GM19467 (cell line): ENCODE measurements around the gene ZBTB39.
"Not testable (repeated sequence)": the region's sequence is repeated elsewhere in the genome, so short reads cannot be mapped to it uniquely, and the experiment has no call there.

Experiments used
- ATAC-seq: cut with Tn5 transposase; IDR thresholded peaks from one replicate; pipeline ENCODE4 v1.9.1; 2021; ENCODE audit warnings: mild to moderate bottlenecking, moderate library complexity; ENCODE audit not compliant: unreplicated experiment

Gene ZBTB39

DNA sequence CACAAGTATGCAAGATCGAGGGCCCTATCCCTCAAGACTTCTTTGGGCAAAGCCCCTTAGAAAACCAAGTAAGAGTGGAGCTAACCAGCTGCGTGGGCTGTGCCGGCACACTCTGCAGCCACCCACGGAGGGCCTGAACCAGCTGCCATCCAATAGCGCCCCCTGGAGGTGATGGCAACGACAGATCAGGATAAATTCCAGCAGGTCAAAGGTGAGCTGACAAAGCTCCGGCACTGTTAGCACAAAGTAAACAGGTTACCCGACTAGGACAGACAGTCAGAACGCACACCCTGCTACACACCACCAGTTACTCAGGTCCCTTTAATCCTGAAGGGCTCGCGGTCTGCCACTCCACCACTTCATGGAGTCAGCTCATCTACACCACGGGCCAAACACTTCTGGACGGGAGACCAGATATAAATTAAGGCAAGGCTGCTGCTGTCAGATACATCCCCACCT lies 4.9 kb downstream of the ZBTB39 start:
- no peak for ATAC-seq

DNA sequence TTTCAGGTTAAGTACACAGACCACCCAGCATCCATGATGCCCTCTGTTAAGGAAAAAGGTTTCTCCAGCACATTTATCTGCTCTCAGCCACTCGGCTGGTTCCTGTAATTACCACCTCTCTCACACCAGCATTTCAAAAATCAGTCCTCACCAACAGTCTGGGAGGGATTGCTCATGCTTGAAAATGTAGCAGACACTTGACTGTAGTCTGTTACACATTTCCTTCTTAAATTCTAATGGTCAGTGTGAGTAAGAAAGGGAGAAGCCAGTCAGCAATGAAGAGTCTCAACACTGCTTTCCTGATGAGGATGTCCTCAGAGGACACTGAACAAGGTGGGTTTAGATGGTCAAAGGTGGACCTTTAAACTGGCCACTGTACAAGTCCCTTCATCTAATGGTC lies 6.0 kb downstream of the ZBTB39 start:
- no peak for ATAC-seq

DNA sequence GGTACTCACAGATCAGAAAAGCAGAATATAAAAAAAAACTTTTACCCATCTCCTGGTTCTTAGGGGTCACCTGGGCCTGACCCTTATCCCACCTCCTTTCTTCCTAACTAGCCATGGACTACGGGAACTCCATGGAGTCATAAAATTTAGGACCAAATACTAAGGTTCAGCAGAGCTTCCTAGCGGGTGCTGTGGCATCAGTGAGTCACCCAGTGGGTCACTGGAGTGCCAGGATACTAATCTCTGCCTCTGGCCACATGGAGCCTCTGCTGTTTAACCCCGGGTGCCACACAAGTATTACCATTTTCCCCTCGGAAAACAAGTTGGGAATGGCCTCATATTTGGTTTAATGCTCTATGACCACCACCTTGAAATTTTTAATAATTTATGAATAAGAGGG lies 6.9 kb downstream of the ZBTB39 start:
- ATAC-seq: no peak

DNA sequence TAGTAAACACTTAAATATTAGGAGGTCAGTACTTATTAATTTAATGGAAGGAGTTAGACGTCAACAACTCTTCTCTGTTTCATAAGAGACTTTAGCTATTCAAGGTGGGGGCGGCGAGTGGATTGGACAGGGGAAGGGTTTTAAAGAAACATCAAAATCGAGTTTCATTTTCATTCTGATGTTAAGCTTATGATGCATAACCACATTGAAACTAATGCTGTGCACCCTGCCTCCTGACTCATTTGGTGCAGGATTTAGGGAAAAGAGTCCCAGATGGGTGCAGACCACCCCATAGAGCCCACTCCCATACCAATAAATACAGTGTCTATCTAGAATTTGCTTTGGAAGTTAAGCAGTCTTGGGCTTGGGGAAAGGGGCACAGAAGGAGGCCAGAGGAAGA lies 7.4 kb downstream of the ZBTB39 start:
- ATAC-seq: peak; percentile 77

DNA sequence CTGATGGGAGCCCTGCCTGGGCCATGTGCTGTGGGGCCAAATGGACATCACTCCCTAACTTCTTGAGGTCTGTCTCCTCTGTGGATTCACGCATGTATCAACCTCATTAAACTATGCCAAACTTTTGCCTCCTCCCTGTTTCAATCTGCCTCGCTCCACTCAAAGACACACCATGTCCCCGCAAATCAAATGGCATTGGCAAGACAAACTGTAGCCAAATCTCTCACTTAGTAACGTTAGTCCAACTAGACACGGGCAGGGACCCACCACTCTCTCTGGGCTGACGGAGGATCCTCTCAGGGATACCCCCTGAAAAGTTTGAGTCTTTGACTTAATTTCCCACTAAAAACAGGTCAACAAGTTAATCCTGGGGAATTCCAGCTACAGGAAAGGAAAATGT lies 8.0 kb downstream of the ZBTB39 start:
- ATAC-seq: no peak

DNA sequence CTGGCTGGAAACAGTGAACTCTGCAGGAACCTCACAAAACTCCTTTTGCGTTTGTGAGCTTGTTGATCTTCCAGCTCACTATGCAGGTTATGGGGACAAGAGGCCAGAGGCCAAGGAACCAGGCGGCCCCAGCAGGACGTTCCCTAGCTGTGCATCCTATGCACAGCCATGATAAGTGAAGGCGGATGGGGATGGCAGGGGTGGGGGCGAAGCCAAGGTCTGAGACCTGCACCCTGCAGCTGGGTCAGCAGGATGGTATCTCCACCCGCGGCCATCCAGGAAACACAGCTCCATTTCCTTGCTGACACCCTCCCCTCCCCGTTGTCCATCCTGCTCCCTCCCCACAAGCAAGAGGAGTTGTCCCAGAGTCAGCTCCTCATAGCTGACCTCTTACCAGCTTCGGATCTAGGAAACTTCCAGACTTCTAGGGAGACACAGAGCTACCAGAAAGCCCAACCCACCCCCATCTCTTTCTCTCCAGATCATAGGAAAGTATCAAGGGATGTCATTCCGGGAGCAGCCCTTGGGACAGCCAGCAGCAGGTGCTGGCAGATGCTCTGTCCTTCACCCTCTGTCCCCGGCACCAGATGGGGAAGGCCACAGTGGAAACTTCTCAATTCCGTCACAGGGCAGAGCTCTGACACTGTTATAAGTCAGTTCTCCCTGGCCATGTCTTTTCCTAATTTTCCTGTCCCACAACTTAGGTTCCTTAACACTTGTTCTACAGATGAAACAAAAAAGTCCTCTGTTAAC lies 9.4 kb downstream of the ZBTB39 start:
- no peak for ATAC-seq

DNA sequence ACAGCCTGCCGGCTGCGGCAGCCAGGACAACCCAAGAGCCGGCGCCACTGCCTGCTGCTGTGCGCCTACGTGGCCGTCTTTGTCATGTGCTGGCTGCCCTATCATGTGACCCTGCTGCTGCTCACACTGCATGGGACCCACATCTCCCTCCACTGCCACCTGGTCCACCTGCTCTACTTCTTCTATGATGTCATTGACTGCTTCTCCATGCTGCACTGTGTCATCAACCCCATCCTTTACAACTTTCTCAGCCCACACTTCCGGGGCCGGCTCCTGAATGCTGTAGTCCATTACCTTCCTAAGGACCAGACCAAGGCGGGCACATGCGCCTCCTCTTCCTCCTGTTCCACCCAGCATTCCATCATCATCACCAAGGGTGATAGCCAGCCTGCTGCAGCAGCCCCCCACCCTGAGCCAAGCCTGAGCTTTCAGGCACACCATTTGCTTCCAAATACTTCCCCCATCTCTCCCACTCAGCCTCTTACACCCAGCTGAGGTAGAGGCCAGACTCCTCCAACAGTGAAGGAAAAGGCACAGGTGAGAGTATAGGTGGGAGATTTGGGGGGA lies 10.3 kb downstream of the ZBTB39 start:
- ATAC-seq: no peak

DNA sequence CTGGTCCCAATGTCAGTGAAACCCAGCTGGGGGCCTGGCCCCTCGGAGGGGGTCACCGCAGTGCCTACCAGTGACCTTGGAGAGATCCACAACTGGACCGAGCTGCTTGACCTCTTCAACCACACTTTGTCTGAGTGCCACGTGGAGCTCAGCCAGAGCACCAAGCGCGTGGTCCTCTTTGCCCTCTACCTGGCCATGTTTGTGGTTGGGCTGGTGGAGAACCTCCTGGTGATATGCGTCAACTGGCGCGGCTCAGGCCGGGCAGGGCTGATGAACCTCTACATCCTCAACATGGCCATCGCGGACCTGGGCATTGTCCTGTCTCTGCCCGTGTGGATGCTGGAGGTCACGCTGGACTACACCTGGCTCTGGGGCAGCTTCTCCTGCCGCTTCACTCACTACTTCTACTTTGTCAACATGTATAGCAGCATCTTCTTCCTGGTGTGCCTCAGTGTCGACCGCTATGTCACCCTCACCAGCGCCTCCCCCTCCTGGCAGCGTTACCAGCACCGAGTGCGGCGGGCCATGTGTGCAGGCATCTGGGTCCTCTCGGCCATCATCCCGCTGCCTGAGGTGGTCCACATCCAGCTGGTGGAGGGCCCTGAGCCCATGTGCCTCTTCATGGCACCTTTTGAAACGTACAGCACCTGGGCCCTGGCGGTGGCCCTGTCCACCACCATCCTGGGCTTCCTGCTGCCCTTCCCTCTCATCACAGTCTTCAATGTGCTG lies 11.0 kb downstream of the ZBTB39 start:
- no peak for ATAC-seq

DNA sequence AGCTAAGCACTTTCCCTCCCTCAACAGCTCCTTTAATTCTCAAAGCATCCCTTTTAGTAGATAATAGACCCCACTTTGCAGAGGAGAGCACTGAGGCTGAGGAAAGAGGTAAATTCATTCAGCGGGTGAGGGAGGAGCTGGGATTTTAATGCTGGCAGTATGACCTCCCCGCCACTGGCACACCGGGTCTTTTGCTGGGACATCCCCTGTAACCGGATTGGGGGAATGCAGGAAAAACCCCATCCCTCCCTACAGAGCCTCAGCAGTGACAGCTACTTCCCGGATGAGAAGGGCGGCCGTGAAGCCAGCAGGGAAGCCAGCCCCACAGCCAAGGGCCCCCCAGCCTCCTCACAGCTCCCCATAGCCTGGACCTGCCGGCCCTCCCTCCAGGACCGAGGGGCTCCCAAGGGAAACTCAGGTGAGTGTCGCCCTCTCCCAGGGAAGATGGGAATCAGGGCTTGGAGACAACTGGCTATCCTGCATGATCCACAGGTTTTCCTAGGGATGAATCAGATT lies 12.1 kb downstream of the ZBTB39 start:
- ATAC-seq: no peak

DNA sequence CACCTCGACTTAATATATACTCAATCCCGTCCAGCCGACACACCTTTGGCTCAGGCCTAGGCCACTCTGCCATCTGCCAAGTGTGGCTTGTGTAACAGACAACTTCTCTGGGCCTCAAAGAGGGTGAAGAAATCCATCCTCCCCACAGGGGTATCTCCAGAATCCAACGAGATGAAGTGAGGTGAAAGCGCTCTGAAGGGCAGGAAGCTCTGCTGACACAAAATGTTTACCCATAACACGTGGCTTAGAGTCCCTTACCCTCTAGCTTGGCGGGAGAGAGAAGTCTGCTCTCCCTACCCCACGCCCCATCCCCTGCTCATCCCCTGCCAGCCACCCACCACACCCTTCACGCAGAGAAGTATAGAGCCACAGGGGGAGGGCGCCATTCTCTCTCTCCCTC lies 13.0 kb downstream of the ZBTB39 start:
- no peak for ATAC-seq

DNA sequence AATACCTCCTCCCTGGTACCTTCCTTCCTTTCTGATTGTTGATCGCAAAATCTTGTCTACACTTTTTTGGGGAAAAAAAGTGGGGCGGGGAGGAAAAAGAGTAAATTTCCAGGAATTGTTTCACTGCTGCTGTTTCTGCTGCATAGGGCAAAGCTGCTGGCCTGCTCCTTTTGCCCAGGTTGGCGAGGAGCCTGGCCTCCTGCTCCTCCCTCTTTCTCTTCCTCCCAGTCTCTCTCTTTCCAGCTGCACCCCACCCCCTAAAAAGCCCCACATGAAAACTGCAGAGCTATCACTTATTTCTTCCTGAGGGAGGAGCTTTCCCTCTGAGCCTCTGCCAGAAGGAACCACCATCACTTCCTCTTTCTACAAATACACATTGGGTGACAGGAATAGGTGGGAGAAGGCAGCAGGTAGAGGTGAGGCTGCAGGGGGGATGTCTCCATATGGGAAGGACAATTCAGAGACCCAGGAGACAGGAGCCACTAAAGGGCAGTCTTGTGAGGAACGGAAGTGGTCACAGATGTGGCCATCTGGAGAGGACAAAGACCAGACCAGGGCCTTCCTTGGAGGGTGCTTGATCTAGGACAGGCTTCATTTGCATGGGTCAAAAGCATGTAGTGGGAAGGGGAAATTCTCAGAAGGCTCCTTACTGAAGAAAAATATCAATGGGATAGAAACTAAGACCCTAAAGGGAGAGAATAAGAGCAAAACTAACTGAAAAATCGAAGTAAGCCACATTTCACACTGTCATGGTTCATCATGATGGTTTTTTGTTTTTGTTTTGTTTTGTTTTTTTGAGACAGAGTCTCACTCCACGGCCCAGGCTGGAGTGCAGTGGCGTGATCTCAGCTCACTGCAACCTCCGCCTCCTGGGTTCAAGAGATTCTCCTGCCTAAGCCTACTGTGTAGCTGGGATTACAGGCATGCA lies 14.8 kb downstream of the ZBTB39 start:
- ATAC-seq: no peak

DNA sequence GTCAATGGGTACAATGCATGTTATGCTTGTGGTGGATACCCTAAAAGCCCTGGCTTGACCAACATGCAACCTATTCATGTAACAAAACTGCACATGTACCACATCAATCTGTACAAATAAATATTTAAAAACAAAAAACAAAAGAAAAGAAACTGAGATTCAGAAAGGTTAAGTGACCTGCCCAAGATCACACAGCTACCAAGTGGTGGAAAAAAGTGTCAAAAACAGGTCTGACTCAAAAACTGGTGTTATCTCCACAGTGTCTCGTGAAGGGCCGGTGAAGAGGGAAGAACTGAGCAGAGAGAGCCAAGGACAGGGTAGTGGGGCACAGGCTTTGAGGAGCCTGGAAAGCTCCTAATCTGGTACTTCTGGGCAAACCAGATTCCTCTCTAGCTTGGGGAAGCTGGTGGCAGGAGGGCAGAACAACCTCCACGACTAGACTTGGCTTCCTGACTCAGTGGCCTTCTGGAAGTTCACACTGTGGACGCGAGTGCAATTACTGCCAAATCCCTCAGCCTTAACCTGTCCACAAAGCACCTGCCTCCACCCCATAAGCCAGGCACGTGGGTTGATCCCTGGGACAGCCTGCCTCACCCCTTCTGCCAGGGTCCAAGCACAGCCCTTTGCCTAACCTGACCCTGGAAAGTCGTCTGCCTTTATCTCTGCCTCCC lies 15.6 kb downstream of the ZBTB39 start:
- no peak for ATAC-seq

DNA sequence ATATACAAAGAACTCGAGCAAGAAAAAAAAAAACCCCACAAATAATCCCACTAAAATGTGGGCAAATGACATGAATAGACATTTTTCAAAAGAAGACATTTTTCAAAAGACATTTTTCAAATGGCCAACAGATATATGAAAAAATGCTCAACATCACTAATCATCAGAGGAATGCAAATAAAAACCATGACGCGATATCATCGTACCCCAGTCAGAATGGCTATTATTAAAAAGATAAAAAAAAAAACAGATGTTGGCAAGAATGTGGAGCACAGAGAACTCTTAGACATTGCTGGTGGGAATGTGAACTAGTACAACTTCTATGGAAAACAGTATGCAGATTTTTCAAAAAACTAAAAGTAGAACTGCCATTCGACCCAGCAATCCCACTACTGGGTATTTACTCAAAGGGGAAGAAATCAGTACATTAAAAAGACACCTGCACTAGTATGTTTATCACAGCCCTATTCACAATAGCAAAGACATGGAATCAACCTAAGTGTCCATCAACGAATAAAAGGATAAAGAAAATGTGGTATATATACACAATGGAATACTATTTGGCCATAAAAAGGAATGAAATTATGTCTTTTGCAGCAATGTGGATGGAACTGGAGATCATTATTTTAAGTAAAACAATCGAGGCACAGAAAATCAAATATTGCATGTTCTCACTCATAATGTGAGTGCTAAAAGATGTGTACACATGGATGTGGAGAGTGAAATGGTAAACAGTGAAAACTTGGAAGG lies 16.3 kb downstream of the ZBTB39 start:
- ATAC-seq: no peak

DNA sequence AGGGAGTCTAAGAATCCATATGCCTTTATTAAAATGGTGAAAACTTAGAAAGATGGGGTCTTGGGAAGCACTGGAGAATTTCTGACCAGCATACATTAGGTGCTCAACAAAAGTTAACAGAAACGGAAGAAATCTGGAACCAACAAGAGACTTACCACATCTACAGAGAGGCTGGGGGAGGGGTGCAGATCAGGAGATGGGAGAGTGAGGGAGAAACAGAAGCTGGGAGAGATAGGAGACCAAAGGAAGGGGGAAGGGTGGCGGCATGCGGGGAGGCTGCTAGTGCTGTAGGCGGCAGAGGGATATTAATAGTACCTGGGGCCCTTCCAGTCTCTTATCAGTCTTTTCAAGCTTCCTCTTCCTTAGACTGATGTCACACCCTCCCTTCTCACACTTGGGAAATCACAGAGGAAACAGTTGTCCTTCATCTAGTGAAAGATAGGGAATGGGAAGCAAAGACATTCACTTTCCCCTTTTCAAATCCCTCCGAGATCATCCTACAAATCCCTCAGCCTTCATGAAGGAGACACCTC lies 18.1 kb downstream of the ZBTB39 start:
- ATAC-seq: no peak

DNA sequence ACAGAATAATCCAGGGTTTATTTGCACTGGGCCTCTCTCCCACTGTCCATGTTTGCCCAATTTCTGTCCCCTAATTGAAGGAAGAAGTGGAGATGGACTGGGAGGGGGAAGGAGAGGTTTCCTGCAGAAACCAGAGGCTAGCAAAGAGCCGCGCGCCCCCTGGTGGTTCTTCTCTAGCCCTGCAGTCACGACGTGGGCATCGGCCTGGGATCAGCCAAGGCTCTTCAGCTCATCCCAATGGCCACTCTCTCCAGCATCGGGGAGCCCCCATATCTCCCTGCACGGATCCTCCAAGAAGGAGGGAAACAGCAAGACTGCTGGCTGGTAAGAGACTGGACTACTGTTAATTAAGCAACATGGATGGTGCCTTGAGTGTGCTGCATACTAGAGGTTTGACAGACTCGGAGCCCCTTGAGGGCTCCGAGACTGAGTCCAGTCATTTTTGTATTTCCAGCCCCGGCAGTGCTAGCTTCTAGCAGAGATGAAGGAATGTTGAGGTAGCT lies 18.7 kb downstream of the ZBTB39 start:
- no peak for ATAC-seq

DNA sequence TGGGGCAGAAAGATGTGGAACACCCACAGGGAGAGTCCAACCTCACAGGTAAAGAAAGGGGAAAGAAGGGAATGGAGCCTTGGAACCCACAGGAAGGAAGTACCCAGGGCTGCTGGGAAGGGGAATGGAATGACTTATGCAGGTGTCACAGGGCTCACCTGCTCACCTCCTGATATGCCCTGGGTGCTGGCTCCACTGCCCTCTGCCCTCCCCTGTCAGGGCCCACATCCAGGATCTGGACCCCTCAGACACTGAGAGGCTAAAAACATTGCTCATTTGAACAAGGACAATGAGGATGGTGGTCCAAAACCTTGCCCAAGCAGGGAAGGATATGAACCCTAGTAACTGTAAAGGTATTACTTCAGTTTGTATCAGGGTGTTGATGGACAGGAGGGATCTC lies 19.3 kb downstream of the ZBTB39 start:
- no peak for ATAC-seq

DNA sequence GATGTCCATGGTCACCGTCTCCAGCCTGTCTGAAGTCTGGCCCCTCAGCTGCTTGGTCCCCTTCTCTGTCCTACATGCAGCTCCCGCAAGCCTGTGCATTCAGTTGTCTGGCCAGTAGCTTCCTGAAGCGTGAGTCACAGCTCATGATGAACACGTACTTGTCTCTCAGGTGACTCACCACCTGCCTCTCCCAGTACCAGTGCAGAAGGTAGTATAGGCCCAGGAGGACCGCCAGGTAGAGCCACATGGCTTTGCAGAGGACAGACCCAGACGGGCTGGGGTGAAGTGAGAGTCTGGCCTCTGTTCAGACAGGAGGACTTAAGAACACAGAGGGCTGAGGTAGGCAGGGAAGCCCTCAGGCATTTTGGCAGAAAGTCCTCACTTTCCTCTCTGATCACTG lies 20.6 kb downstream of the ZBTB39 start:
- not testable (repeated sequence) for ATAC-seq

DNA sequence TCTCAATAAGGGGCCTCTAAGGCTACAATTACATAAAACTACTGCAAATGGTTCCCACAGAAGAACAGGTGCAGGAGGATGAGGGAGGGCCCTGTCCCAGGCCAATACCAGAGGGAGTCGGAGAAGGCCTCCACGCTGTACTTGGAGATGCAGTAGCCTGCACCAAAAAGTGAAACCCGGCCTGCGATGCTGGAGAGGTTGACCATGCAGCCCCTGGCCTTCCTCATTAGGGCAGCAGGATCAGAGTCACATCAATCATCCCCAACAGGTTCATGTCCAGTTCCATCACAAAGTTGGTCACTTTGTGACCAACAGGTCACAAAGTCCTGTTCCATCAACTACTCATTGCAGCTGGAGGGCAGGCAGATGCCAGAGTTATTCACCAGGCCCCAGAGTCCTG lies 23.0 kb downstream of the ZBTB39 start:
- ATAC-seq: no peak

DNA sequence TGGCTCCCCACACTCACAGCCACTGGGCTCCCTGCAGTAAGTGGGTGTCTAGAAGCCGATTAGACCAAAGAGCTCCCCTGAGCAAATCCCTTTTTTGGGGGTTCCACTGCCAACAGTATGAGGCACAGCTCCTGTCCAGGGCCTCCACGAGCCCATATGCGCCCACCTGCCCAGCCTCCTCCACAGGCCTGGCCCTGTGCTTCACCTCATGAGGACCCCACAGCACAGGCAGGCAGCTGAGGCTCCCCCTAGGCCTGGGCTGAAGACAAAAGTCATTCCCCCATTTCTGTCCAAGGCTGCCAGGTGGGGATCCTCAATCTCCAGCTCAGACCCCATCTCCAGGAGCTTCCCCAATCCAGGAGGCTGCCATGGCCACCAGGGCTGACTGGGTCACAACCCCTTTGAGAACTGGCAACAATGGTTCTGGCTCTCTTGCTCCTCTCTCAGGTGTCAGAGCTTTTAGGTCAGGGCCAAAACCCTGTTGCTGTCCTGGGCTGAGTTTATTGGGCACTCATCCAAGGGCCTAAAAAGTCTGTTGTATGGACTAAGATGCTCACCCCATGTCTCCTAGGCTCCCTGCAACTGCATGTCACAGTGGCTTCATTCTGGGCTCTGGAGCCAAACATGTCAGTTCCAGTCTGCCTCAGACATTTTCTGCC lies 23.6 kb downstream of the ZBTB39 start:
- not testable (repeated sequence) for ATAC-seq
